HepG2 (cell line): ENCODE measurements around the gene SS18L1. TPM values are rescaled to one million over a fixed set of nuclear protein-coding genes. Genes with fewer than 3 reads are reported as not detected.

Experiments
- ARID2 ChIP-seq: sonication (generic); formaldehyde crosslinking; IDR thresholded peaks from 2 replicates; pipeline ENCODE4 v1.8.1; 2022; ENCODE audit warnings: mild to moderate bottlenecking, missing genetic modification reagents, borderline replicate concordance
- HCFC1 ChIP-seq: fragments of 150-350 bp; IDR thresholded peaks from 2 replicates; pipeline ENCODE4 v1.6.1; 2014; ENCODE audit warnings: low read depth, low read length
- MEIS2 ChIP-seq: sonication (generic); formaldehyde crosslinking; IDR thresholded peaks from 2 replicates; pipeline ENCODE4 v1.9.0; 2021; ENCODE audit warnings: mild to moderate bottlenecking, missing genetic modification reagents
- NFYC ChIP-seq: IDR thresholded peaks from 2 replicates; pipeline ENCODE4 v1.6.1; 2016; ENCODE audit warnings: missing genetic modification reagents, missing compliant biosample characterization
- NKX3-1 ChIP-seq: sonication (generic); formaldehyde crosslinking; IDR thresholded peaks from 2 replicates; pipeline ENCODE4 v1.5.0; 2020; ENCODE audit warnings: missing genetic modification reagents
- SSRP1 ChIP-seq: IDR thresholded peaks from 2 replicates; pipeline ENCODE4 v1.6.1; 2016; ENCODE audit warnings: control low read depth
- ZNF124 ChIP-seq: sonication (generic); formaldehyde crosslinking; IDR thresholded peaks from 2 replicates; pipeline ENCODE4 v1.4.0; 2020; ENCODE audit warnings: missing genetic modification reagents
- ZNF282 ChIP-seq: fragments of 450-650 bp; IDR thresholded peaks from 2 replicates; pipeline ENCODE4 v1.6.1; 2018; ENCODE audit not compliant: partially characterized antibody
- ZNF292 ChIP-seq: sonication (generic); formaldehyde crosslinking; IDR thresholded peaks from 2 replicates; pipeline ENCODE4 v1.8.1; 2022; ENCODE audit warnings: mild to moderate bottlenecking, low read depth, missing genetic modification reagents, borderline replicate concordance
- ZNF577 ChIP-seq: sonication (generic); formaldehyde crosslinking; IDR thresholded peaks from 2 replicates; pipeline ENCODE4 v1.4.0; 2020; ENCODE audit warnings: mild to moderate bottlenecking, low read depth, missing genetic modification reagents, borderline replicate concordance
- ZNF713 ChIP-seq: sonication (generic); formaldehyde crosslinking; IDR thresholded peaks from 2 replicates; pipeline ENCODE4 v1.4.0; 2020; ENCODE audit warnings: mild to moderate bottlenecking, missing genetic modification reagents
- ZNF781 ChIP-seq: sonication (generic); formaldehyde crosslinking; IDR thresholded peaks from 2 replicates; pipeline ENCODE4 v1.5.1; 2020; ENCODE audit warnings: borderline replicate concordance, mild to moderate bottlenecking, missing genetic modification reagents; ENCODE audit errors: not compliant biosample characterization
- ZNF790 ChIP-seq: sonication (generic); formaldehyde crosslinking; IDR thresholded peaks from 2 replicates; pipeline ENCODE4 v1.8.0; 2022; ENCODE audit warnings: missing genetic modification reagents, mild to moderate bottlenecking, borderline replicate concordance
- ZSCAN12 ChIP-seq: sonication (generic); formaldehyde crosslinking; IDR thresholded peaks from 2 replicates; pipeline ENCODE4 v1.9.0; 2021; ENCODE audit warnings: mild to moderate bottlenecking, missing genetic modification reagents
- ZSCAN22 ChIP-seq: sonication (generic); formaldehyde crosslinking; IDR thresholded peaks from 2 replicates; pipeline ENCODE4 v1.4.0; 2020; ENCODE audit warnings: mild to moderate bottlenecking, missing genetic modification reagents
- polyA plus RNA-seq, 8 experiments: library from polyadenylated mRNA; depleted of rRNA in 3 of 8; stranded (reverse) in 7 of 8; unstranded in 1 of 8; fragments of >200 nt; fragmentation: Illumina TruSeq in 4 of 8; extraction: Trizol in 4 of 8; gene quantifications; 2 replicates each; pipeline versions ENCODE4 v1.2.1 to v1.2.3, GENCODE V29; 2011 to 2016; ENCODE audit warnings: low read depth in 4 of 8, missing spikeins in 1 of 8, mixed read lengths in 1 of 8; ENCODE audit not compliant: insufficient read depth in 1 of 8
- total RNA-seq, 5 experiments: library from RNA; depleted of rRNA; stranded (reverse); fragments of >200 nt; fragmentation: Illumina TruSeq; extraction: Trizol; gene quantifications; 2 replicates each; pipeline ENCODE4 v1.2.3, GENCODE V29; 2016; ENCODE audit warnings: low read depth in 1 of 5
- TF ChIP-seq, protein P1 (sequence below): sonication (generic); formaldehyde crosslinking; IDR thresholded peaks from 2 replicates; pipeline ENCODE4 v1.4.0; 2020; ENCODE audit warnings: missing genetic modification reagents
- TF ChIP-seq, protein P2 (sequence below): sonication (generic); formaldehyde crosslinking; IDR thresholded peaks from 2 replicates; pipeline ENCODE4 v1.4.0; 2020; ENCODE audit warnings: low read depth, missing genetic modification reagents
- TF ChIP-seq, protein P3 (sequence below): sonication (generic); formaldehyde crosslinking; IDR thresholded peaks from 2 replicates; pipeline ENCODE4 v1.4.0; 2020; ENCODE audit warnings: missing genetic modification reagents
- TF ChIP-seq, protein P4 (sequence below): IDR thresholded peaks from 2 replicates; pipeline ENCODE4 v1.6.1; 2018; ENCODE audit warnings: missing genetic modification reagents
- TF ChIP-seq, protein P5 (sequence below): sonication (generic); formaldehyde crosslinking; IDR thresholded peaks from 2 replicates; pipeline ENCODE4 v1.9.0; 2022; ENCODE audit warnings: low read depth, missing genetic modification reagents

SS18L1 gene
- total and polyA plus RNA-seq, 2 of the 13 experiments (the other 11 are each of a cell fraction or from before 2014, with no cell fraction given) = 17.8 to 27.6 TPM

DNA sequence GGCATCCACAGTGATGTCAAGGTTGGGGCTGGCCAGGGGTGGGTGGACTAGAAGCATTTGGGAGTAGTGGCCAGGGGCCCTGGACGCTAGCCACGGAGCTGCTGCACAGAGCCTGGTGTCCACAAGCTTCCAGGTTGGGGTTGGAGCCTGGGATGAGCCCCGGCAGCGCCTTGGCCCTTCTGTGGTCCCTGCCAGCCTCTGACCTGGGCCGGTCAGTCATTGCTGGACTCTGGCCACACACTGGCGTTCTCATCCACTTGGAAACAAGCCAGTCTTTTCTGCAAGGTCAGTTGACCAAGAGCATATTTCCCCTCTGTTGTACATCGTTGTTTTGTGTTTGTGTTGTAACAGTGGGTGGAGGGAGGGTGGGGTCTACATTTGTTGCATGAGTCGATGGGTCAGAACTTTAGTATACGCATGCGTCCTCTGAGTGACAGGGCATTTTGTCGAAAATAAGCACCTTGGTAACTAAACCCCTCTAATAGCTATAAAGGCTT lies 8.8 kb upstream of the SS18L1 start (continued):
- peak; percentile 62; the same call in 1 of the 2 replicates for TF ChIP-seq ZNF292 (CRISPR knock-in tag)
- TF ChIP-seq MEIS2 (CRISPR knock-in tag) = 0 out of 2 replicates have a peak, but pooled peaks have one; percentile 27
- TF ChIP-seq ZNF790 = no peak
- TF ChIP-seq, protein P1, sequence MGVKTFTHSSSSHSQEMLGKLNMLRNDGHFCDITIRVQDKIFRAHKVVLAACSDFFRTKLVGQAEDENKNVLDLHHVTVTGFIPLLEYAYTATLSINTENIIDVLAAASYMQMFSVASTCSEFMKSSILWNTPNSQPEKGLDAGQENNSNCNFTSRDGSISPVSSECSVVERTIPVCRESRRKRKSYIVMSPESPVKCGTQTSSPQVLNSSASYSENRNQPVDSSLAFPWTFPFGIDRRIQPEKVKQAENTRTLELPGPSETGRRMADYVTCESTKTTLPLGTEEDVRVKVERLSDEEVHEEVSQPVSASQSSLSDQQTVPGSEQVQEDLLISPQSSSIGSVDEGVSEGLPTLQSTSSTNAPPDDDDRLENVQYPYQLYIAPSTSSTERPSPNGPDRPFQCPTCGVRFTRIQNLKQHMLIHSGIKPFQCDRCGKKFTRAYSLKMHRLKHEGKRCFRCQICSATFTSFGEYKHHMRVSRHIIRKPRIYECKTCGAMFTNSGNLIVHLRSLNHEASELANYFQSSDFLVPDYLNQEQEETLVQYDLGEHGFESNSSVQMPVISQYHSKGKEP = no peak
- no peak for TF ChIP-seq ZNF781 (CRISPR knock-in tag)
- TF ChIP-seq, protein P2, sequence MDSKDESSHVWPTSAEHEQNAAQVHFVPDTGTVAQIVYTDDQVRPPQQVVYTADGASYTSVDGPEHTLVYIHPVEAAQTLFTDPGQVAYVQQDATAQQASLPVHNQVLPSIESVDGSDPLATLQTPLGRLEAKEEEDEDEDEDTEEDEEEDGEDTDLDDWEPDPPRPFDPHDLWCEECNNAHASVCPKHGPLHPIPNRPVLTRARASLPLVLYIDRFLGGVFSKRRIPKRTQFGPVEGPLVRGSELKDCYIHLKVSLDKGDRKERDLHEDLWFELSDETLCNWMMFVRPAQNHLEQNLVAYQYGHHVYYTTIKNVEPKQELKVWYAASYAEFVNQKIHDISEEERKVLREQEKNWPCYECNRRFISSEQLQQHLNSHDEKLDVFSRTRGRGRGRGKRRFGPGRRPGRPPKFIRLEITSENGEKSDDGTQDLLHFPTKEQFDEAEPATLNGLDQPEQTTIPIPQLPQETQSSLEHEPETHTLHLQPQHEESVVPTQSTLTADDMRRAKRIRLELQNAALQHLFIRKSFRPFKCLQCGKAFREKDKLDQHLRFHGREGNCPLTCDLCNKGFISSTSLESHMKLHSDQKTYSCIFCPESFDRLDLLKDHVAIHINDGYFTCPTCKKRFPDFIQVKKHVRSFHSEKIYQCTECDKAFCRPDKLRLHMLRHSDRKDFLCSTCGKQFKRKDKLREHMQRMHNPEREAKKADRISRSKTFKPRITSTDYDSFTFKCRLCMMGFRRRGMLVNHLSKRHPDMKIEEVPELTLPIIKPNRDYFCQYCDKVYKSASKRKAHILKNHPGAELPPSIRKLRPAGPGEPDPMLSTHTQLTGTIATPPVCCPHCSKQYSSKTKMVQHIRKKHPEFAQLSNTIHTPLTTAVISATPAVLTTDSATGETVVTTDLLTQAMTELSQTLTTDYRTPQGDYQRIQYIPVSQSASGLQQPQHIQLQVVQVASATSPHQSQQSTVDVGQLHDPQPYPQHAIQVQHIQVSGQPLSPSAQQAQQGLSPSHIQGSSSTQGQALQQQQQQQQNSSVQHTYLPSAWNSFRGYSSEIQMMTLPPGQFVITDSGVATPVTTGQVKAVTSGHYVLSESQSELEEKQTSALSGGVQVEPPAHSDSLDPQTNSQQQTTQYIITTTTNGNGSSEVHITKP (CRISPR knock-in tag) = peak; percentile 80; the same call in 1 of the 2 replicates
- peak; percentile 89; the same call in 1 of the 2 replicates for TF ChIP-seq SSRP1 (CRISPR knock-in tag)
- no peak for TF ChIP-seq ZSCAN22
- no peak for TF ChIP-seq ZNF124
- TF ChIP-seq ZNF282 = no peak
- TF ChIP-seq, protein P3, sequence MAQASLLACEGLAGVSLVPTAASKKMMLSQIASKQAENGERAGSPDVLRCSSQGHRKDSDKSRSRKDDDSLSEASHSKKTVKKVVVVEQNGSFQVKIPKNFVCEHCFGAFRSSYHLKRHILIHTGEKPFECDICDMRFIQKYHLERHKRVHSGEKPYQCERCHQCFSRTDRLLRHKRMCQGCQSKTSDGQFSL (CRISPR knock-in tag) = 0 out of 2 replicates have a peak, but pooled peaks have one; percentile 29
- TF ChIP-seq, protein P4, sequence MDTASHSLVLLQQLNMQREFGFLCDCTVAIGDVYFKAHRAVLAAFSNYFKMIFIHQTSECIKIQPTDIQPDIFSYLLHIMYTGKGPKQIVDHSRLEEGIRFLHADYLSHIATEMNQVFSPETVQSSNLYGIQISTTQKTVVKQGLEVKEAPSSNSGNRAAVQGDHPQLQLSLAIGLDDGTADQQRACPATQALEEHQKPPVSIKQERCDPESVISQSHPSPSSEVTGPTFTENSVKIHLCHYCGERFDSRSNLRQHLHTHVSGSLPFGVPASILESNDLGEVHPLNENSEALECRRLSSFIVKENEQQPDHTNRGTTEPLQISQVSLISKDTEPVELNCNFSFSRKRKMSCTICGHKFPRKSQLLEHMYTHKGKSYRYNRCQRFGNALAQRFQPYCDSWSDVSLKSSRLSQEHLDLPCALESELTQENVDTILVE (CRISPR knock-in tag) = peak; percentile 67; the same call in 1 of the 2 replicates
- TF ChIP-seq ZNF713 (CRISPR knock-in tag) = no peak
- TF ChIP-seq, protein P5, sequence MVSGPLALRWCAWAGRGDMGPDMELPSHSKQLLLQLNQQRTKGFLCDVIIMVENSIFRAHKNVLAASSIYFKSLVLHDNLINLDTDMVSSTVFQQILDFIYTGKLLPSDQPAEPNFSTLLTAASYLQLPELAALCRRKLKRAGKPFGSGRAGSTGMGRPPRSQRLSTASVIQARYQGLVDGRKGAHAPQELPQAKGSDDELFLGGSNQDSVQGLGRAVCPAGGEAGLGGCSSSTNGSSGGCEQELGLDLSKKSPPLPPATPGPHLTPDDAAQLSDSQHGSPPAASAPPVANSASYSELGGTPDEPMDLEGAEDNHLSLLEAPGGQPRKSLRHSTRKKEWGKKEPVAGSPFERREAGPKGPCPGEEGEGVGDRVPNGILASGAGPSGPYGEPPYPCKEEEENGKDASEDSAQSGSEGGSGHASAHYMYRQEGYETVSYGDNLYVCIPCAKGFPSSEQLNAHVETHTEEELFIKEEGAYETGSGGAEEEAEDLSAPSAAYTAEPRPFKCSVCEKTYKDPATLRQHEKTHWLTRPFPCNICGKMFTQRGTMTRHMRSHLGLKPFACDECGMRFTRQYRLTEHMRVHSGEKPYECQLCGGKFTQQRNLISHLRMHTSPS (CRISPR knock-in tag) = peak; percentile 87; the same call in 1 of the 2 replicates
- no peak for TF ChIP-seq NFYC (CRISPR knock-in tag)
- peak; percentile 64; the same call in 1 of the 2 replicates for TF ChIP-seq ZSCAN12 (CRISPR knock-in tag)
- TF ChIP-seq ARID2 (CRISPR knock-in tag) = peak; percentile 36; the same call in 1 of the 2 replicates
- no peak for TF ChIP-seq ZNF577
- no peak for TF ChIP-seq NKX3-1 (CRISPR knock-in tag)
- TF ChIP-seq HCFC1 = no peak
